ENCODE results near the gene AKR1E2.

The AKR1E2 gene

GRCh38 chr10:4815646-4816180, 10.3 kb upstream of the AKR1E2 start:
- DNase-seq = peak; percentile 20

- no peak for DNase-seq
These were observed 9.0 kb upstream of the AKR1E2 start for GRCh38 chr10:4816966-4817365.

GRCh38 chr10:4819067-4819466, 6.9 kb upstream of the AKR1E2 start:
- DNase-seq = no peak

GRCh38 chr10:4819707-4820106, 6.3 kb upstream of the AKR1E2 start:
- no peak for DNase-seq

- no peak for DNase-seq
These were observed 5.1 kb upstream of the AKR1E2 start for GRCh38 chr10:4820804-4821401.

- DNase-seq = no peak
These were observed 3.8 kb upstream of the AKR1E2 start for GRCh38 chr10:4822208-4822607.

GRCh38 chr10:4824791-4825310, 1.2 kb upstream of the AKR1E2 start:
- no peak for DNase-seq

- no peak for DNase-seq
These were observed 545 bp upstream of the AKR1E2 start for GRCh38 chr10:4825456-4825867.

- DNase-seq = no peak
These were observed 851 bp downstream of the AKR1E2 start for GRCh38 chr10:4826792-4827324.

GRCh38 chr10:4828005-4828404, 2.0 kb downstream of the AKR1E2 start:
- DNase-seq = no peak

- DNase-seq = no peak
These were observed 4.5 kb downstream of the AKR1E2 start for GRCh38 chr10:4830551-4830950.

- no peak for DNase-seq
These were observed 5.1 kb downstream of the AKR1E2 start for GRCh38 chr10:4831091-4831490.

GRCh38 chr10:4833286-4833685, 7.3 kb downstream of the AKR1E2 start:
- no peak for DNase-seq

- DNase-seq = no peak
These were observed 8.9 kb downstream of the AKR1E2 start for GRCh38 chr10:4834898-4835405.

GRCh38 chr10:4835494-4835918, 9.5 kb downstream of the AKR1E2 start:
- no peak for DNase-seq

GRCh38 chr10:4836416-4836969, 10.5 kb downstream of the AKR1E2 start:
- DNase-seq = no peak

GRCh38 chr10:4837551-4837950, 11.5 kb downstream of the AKR1E2 start:
- DNase-seq = no peak

- no peak for DNase-seq
These were observed 12.7 kb downstream of the AKR1E2 start for GRCh38 chr10:4838743-4839142.

GRCh38 chr10:4839353-4839752, 13.3 kb downstream of the AKR1E2 start:
- DNase-seq = no peak

GRCh38 chr10:4840151-4840550, 14.1 kb downstream of the AKR1E2 start:
- no peak for DNase-seq

GRCh38 chr10:4843525-4844180, 17.6 kb downstream of the AKR1E2 start:
- no peak for DNase-seq

GRCh38 chr10:4844864-4845263, 18.9 kb downstream of the AKR1E2 start:
- DNase-seq = no peak

GRCh38 chr10:4845766-4846165, 19.8 kb downstream of the AKR1E2 start:
- no peak for DNase-seq

GRCh38 chr10:4846775-4847174, 20.8 kb downstream of the AKR1E2 start:
- no peak for DNase-seq

Data from EL (cell line).